ENCODE data around the gene DAPK3. TPM values are rescaled to one million over a fixed set of nuclear protein-coding genes. Genes with fewer than 3 reads are reported as not detected.

The DAPK3 gene
- total RNA-seq, 1 experiment from 2014 or later: 66.6 TPM

- Histone ChIP-seq H3K9me3 (ENCODE audit: control insufficient read depth, insufficient read depth, low read depth, low read length) (no peaks in the 10 kb centered on the region), H3K4me3 (ENCODE audit: low read depth in 2 of 2, low read length in 2 of 2) (no peak overlapping the region), H3K27ac (ENCODE audit: low read length) (no peak overlapping the region), H3K27me3 (ENCODE audit: control insufficient read depth, insufficient read depth, low read length) (no peaks in the 10 kb centered on the region), H3K36me3 (ENCODE audit: control insufficient read depth, insufficient read depth, low read length) (no peaks in the 10 kb centered on the region), H3K4me1 (ENCODE audit: control insufficient read depth, insufficient read depth, low read length) (no peaks in the 10 kb centered on the region)
- ChIA-PET CTCF (no interaction called here), POLR2A (no interaction called here)
- ATAC-seq (no peak), DNase-seq (ENCODE audit: low read depth, low spot score) (no peak)
- in situ Hi-C loops (cut with HindIII; ENCODE audit: low pct_unique_long_range_greater_than_20kb, low sequenced_read_pairs): no loop called here
- BruUV-seq (replicated peaks): no TSS peak
- TF ChIP-seq POLR2AphosphoS5 (IDR thresholded peaks at IDR 0.05; ENCODE audit: low read depth, low read length) (no peak), TCF7L2 (IDR thresholded peaks at IDR 0.05; ENCODE audit: low read depth, low read length) (no peak), SIN3A (IDR thresholded peaks at IDR 0.05; ENCODE audit: borderline replicate concordance, insufficient read depth, low read depth, low read length) (no peak), CTCF (IDR thresholded peaks at IDR 0.05) (no peak), REST (IDR thresholded peaks at IDR 0.05; ENCODE audit: insufficient read depth in 1 of 2, low read depth in 2 of 2, low read length in 1 of 2) (no peak)
- intact Hi-C loops (cut with micrococcal nuclease; ENCODE audit: unreplicated experiment): no loop called here
Observed at GRCh38 chr19:3919793-3920192, 51.1 kb downstream of the DAPK3 start.

GRCh38 chr19:3916033-3916432 lies 54.9 kb downstream of the DAPK3 start:
- Histone ChIP-seq H3K27me3 (ENCODE audit: control insufficient read depth, insufficient read depth, low read length) (no peaks in the 10 kb centered on the region), H3K4me1 (ENCODE audit: control insufficient read depth, insufficient read depth, low read length) (no peaks in the 10 kb centered on the region), H3K27ac (ENCODE audit: low read length) (no peak overlapping the region), H3K9me3 (ENCODE audit: control insufficient read depth, insufficient read depth, low read depth, low read length) (no peaks in the 10 kb centered on the region), H3K4me3 (ENCODE audit: low read depth in 2 of 2, low read length in 2 of 2) (no peak overlapping the region), H3K36me3 (ENCODE audit: control insufficient read depth, insufficient read depth, low read length) (no peaks in the 10 kb centered on the region)
- no peak for ATAC-seq
- ChIA-PET POLR2A (no interaction called here), CTCF (no interaction called here)
- intact Hi-C loops (cut with micrococcal nuclease; ENCODE audit: unreplicated experiment): no loop called here
- no peak for DNase-seq (ENCODE audit: low read depth, low spot score)
- no TSS peak for BruUV-seq (replicated peaks)
- in situ Hi-C loops (cut with HindIII; ENCODE audit: low pct_unique_long_range_greater_than_20kb, low sequenced_read_pairs): no loop called here
- TF ChIP-seq REST (IDR thresholded peaks at IDR 0.05; ENCODE audit: insufficient read depth in 1 of 2, low read depth in 2 of 2, low read length in 1 of 2) (no peak), POLR2AphosphoS5 (IDR thresholded peaks at IDR 0.05; ENCODE audit: low read depth, low read length) (no peak), SIN3A (IDR thresholded peaks at IDR 0.05; ENCODE audit: borderline replicate concordance, insufficient read depth, low read depth, low read length) (no peak), CTCF (IDR thresholded peaks at IDR 0.05) (no peak)
